Common myeloid progenitor, CD34-positive (primary cell): ENCODE measurements around the gene SPP1.
"Not testable (repeated sequence)": the region's sequence is repeated elsewhere in the genome, so short reads cannot be mapped to it uniquely, and the experiment has no call there.

Experiments
- CTCF ChIA-PET: fragments of 350-600 bp; sonication (Branson Sonifier 250); formaldehyde crosslinking; loops from one replicate; lab custom pipeline; 2021; ENCODE audit warnings: antibody characterized with exemption; lab: Charles Lee
- POLR2A ChIA-PET: fragments of 350-600 bp; sonication (Branson Sonifier 250); formaldehyde crosslinking; loops from one replicate; lab custom pipeline; 2021; ENCODE audit warnings: antibody characterized with exemption; lab: Charles Lee
- DNase-seq, 3 donors: peaks; one replicate each; pipeline versions ENCODE4 v3.0.0 to v3.0.0-alpha.2; 2013
- H3K27ac ChIP-seq, 2 experiments: 1 replicate in 1 of 2; 2 replicates in 1 of 2; pipeline ENCODE4 v1.7.0; 2013; ENCODE audit warnings: inconsistent platforms in 2 of 2, low read length in 2 of 2, mild to moderate bottlenecking in 2 of 2, low read depth in 1 of 2, moderate library complexity in 1 of 2; ENCODE audit not compliant: severe bottlenecking in 2 of 2, insufficient read depth in 1 of 2, poor library complexity in 1 of 2
- H3K27me3 ChIP-seq, 5 experiments: replicated peaks in 2 of 5; 1 replicate in 3 of 5; 2 replicates in 2 of 5; pipeline versions ENCODE4 v1.6.1 to v1.7.0; 2013; ENCODE audit warnings: low read length in 4 of 5, mild to moderate bottlenecking in 2 of 5, moderate library complexity in 2 of 5, inconsistent platforms in 1 of 5; ENCODE audit not compliant: insufficient read depth in 5 of 5, control insufficient read depth in 4 of 5
- H3K36me3 ChIP-seq, 4 experiments: 1 replicate in 2 of 4; 2 replicates in 2 of 4; pipeline versions ENCODE4 v1.6.1 to v1.7.0; 2013; ENCODE audit warnings: low read length in 3 of 4, control low read depth in 1 of 4, mild to moderate bottlenecking in 1 of 4; ENCODE audit not compliant: control insufficient read depth in 4 of 4, insufficient read depth in 4 of 4
- H3K4me1 ChIP-seq, 4 experiments: 1 replicate in 3 of 4; 2 replicates in 1 of 4; pipeline versions ENCODE4 v1.6.1 to v1.7.1; 2013; ENCODE audit warnings: low read length in 3 of 4, mild to moderate bottlenecking in 3 of 4, control low read depth in 1 of 4, inconsistent platforms in 1 of 4, moderate library complexity in 1 of 4; ENCODE audit not compliant: control insufficient read depth in 4 of 4, insufficient read depth in 4 of 4; ENCODE audit errors: control extremely low read depth in 1 of 4
- H3K4me3 ChIP-seq, 7 experiments: 1 replicate in 4 of 7; 2 replicates in 3 of 7; pipeline versions ENCODE4 v1.5.1 to v1.7.0; 2013; ENCODE audit warnings: mild to moderate bottlenecking in 7 of 7, low read length in 6 of 7, moderate library complexity in 6 of 7, inconsistent platforms in 2 of 7, low read depth in 2 of 7, control low read depth in 1 of 7; ENCODE audit not compliant: insufficient read depth in 4 of 7, control insufficient read depth in 1 of 7; ENCODE audit errors: extremely low read depth in 1 of 7
- H3K9me3 ChIP-seq, 5 experiments: 1 replicate in 4 of 5; 2 replicates in 1 of 5; pipeline versions ENCODE4 v1.6.1 to v1.7.1; 2013; ENCODE audit warnings: low read length in 4 of 5, mild to moderate bottlenecking in 2 of 5, inconsistent platforms in 1 of 5, low read depth in 1 of 5, moderate library complexity in 1 of 5; ENCODE audit not compliant: control insufficient read depth in 4 of 5, insufficient read depth in 2 of 5; ENCODE audit errors: control extremely low read depth in 1 of 5
- WGBS: methylation state at CpG from one replicate; pipeline ENCODE4 v1.1.5; 2013; ENCODE audit not compliant: insufficient coverage; 5-methylcytosine and 5-hydroxymethylcytosine counted together

SPP1 gene

DNA sequence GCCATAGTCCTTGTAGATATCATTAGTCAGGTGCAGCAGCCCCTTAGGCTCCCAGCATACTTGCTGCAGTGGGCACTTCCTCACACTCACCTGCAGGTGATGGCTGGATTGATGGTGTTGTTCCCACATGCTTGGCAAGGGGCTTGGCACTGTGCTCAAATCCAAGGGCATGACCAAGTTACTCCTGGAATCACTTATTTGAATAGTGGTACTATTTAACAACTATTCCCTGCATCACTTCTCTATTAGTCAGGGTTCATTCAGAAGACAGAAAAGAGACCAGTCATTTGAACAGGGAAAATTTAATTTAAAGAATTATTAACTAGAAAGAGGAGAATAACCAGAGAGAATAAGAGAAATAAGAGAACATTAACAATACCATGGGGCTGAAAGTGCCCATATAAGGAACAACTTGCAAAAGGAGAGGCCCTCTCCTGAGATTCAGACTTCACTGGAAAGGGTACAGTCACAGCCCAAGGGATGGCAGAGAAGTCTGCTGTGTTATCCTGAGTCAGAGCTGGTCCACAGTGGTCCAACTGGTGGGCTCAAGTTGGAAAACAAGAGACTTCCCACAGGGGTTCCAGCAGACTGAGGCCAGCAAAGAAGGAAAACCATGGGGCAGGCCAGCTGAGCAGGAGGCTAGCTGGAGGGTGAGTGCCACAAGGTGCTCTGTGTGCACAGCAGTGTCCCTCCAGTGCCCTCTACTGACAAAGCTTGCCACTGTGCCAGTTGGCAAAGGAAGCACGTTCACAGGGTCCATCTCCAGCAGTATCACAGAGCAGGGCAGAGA lies 9.8 kb downstream of the SPP1 start:
- Histone ChIP-seq H3K27me3 (no peaks in the 10 kb centered on the region), H3K27ac (no peak overlapping the region), H3K4me1 (peaks cover 0 to 2% (median 0%) of the 10 kb centered on the region in 4 experiments), H3K4me3 (no peak overlapping the region), H3K36me3 (no peaks in the 10 kb centered on the region), H3K9me3 (no peaks in the 10 kb centered on the region)
- POLR2A ChIA-PET = interaction anchor here (0.7 kb wide), 1 partner anchor 28 kb away, joined by 3 read pairs; no protein-coding TSS in a partner anchor
- no CpG with 5 or more reads among the region's 1 CpG for WGBS
- CTCF ChIA-PET = interaction anchor here (0.6 to 4.2 kb wide), 26 partner anchors 9 to 441 kb away, joined by 3 to 32 read pairs (median 4); partner anchors contain the start of gene SPP1
- peak; percentile 54 to 73 (median 69) for DNase-seq

DNA sequence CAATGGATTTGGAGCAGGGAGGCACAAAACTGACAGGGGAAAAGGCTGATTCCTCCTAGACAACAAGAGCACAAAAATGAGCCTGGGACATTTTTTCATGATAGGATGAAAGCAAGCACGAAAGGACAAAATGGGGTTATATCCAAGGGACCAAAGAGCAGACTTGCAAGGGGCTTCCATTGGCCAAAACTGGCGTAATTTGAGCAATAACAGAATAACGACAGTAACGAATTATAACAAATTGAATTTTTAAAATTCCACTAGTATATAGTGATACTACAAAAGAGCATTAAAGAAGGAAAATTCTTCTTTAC lies 10.3 kb downstream of the SPP1 start:
- Histone ChIP-seq H3K27ac (no peak overlapping the region), H3K4me3 (no peak overlapping the region), H3K4me1 (peaks cover 0 to 2% (median 0%) of the 10 kb centered on the region in 4 experiments), H3K9me3 (no peaks in the 10 kb centered on the region), H3K27me3 (no peaks in the 10 kb centered on the region), H3K36me3 (no peaks in the 10 kb centered on the region)
- POLR2A ChIA-PET = interaction anchor here (0.7 kb wide), 1 partner anchor 27 kb away, joined by 3 read pairs; no protein-coding TSS in a partner anchor
- whole genome bisulfite sequencing = 100% methylated on average over 1 of the region's 4 CpGs
- DNase-seq = no peak
- CTCF ChIA-PET = interaction anchor here (0.6 to 4.2 kb wide), 30 partner anchors 9 to 1534 kb away, joined by 3 to 32 read pairs (median 4); partner anchors contain the start of gene SPP1

DNA sequence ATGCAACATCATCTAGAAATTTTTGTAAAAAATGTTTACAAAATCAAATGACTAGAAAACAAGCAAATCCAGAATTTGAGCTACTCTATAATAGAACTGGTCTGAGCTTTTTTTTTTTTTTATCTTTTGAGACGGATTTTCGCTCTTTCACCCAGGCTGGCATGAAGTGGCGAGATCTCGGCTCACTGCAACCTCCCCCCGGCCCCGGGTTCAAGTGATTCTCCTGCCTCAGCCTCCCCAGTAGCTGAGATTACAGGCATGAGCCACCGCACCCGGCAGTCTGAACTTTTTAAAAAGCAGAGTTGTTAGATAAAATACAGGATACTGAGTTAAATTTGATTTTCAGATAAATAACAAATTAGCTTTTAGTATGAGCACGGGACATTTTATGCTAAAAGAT lies 11.0 kb downstream of the SPP1 start:
- no peak overlapping the region for H3K4me3 ChIP-seq
- no peaks in the 10 kb centered on the region for H3K36me3 ChIP-seq
- peaks cover 0 to 2% (median 0%) of the 10 kb centered on the region in 4 experiments for H3K4me1 ChIP-seq
- H3K27me3 ChIP-seq = no peaks in the 10 kb centered on the region
- ChIA-PET POLR2A (no interaction called here), CTCF (interaction anchor here (0.6 to 4.2 kb wide), 19 partner anchors 10 to 1535 kb away, joined by 3 to 32 read pairs (median 4); partner anchors contain the start of gene SPP1)
- H3K27ac ChIP-seq = no peak overlapping the region
- 100% methylated on average over 4 of the region's 9 CpGs for WGBS
- DNase-seq = no peak
- H3K9me3 ChIP-seq = no peaks in the 10 kb centered on the region

DNA sequence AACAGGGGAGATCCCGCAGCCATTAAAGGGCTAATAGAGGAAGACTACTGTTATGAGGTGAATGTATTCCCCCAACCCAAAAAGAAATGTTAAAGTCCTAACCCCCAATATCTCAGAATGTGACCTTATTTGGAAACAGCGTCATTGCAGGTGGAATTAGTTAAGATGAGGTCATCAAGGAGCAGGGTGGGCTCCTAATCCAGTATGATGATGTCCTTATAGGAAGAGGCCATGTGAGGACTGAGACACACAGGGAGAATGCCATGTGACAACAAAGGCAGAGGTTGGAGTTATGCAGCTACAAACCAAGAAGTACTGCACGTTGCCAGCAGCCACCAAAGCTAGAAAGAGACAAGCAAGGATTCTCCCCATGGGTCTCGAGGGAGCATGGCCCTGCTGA lies 14.3 kb downstream of the SPP1 start:
- Histone ChIP-seq H3K4me1 (peaks cover 0 to 2% (median 0%) of the 10 kb centered on the region in 4 experiments), H3K27ac (no peak overlapping the region), H3K9me3 (no peaks in the 10 kb centered on the region), H3K36me3 (no peaks in the 10 kb centered on the region), H3K27me3 (no peaks in the 10 kb centered on the region), H3K4me3 (no peak overlapping the region)
- no peak for DNase-seq
- POLR2A ChIA-PET = no interaction called here
- CTCF ChIA-PET = interaction anchor here (1.1 to 2.6 kb wide), 4 partner anchors 12 to 27 kb away, joined by 3 to 8 read pairs (median 6); no protein-coding TSS in a partner anchor
- 96% methylated on average over 2 of the region's 4 CpGs for WGBS

DNA sequence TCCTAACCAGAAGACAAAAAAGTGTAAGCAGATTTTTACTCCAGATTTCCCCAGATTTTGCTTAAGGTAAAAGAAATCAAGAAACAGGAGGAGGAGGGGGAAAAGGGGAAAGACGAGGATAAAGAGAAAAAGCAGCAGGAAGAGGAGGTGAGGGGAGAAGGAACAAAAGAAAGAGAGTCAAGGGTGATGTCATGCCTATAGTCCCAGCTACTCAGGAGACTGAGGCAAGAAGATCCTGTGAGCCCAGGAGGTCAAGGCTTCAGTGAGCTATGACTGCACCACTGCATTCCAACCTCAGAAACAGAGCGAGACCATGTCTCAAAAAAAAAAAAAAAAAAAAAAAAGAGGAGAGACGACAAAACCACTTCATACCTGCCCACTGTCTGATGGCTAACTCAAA lies 19.9 kb downstream of the SPP1 start:
- no peak for DNase-seq
- CTCF ChIA-PET = interaction anchor here (0.8 to 0.9 kb wide), 2 partner anchors 10 to 20 kb away, joined by 3 to 4 read pairs; no protein-coding TSS in a partner anchor

DNA sequence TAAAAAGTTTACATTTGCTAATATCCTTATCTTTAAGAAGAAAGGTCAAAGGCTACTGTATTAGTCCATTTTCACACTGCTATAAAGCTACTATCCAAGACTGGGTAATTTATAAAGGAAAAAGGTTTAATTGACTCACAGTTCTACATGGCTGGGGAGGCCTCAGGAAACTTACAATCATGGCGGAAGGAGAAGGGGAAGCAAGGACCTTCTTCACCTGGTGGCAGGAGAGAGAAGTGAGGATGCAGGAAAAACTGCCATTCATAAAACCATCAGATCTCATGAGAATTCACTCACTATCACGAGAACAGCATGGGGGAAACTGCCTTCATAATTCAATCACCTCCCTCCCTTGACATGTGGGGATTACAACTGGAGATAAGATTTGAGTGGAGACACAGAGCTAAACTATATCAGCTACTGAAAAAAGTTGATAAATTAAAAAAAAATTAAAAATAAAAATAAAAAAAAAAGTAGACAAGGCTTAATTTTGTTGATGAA lies 23.7 kb downstream of the SPP1 start:
- POLR2A ChIA-PET, H3K27me3 ChIP-seq, H3K36me3 ChIP-seq, H3K27ac ChIP-seq, H3K9me3 ChIP-seq, H3K4me3 ChIP-seq, DNase-seq, H3K4me1 ChIP-seq: not testable (repeated sequence)
- CTCF ChIA-PET = interaction anchor here (1.2 to 1.4 kb wide), 3 partner anchors 13 to 209 kb away, joined by 3 to 6 read pairs (median 3); no protein-coding TSS in a partner anchor
- no CpG with 5 or more reads among the region's 2 CpGs for WGBS

More for the DNA sequence above, 19.9 kb downstream of the SPP1 start:
- WGBS = 100% methylated on average over 2 of the region's 3 CpGs
- Histone ChIP-seq H3K27ac (no peak overlapping the region), H3K36me3 (no peaks in the 10 kb centered on the region), H3K27me3 (no peaks in the 10 kb centered on the region), H3K9me3 (no peaks in the 10 kb centered on the region), H3K4me1 (no peaks in the 10 kb centered on the region), H3K4me3 (no peak overlapping the region)
- POLR2A ChIA-PET = no interaction called here

DNA sequence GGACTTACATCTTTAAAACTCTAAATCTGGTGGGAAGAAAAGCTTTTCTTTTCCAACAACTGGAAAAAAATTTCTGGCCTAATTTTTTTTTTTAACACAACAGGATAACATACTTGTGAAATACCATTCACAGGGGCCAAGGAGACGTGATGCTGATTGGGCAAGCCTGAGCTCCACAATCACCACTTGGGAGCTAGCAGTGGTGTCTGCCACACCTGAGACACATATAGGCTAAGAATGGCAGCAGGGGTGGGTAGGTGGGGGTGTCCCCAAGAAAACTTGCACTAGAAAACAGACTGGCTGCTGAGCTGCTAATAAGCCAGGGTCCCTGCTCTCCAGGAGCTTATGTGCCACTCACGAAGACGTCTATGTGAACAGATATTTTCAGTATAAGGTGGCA lies 26.4 kb downstream of the SPP1 start:
- 96% methylated on average over 2 of the region's 3 CpGs for whole genome bisulfite sequencing
- no peaks in the 10 kb centered on the region for H3K36me3 ChIP-seq
- no peaks in the 10 kb centered on the region for H3K9me3 ChIP-seq
- peaks cover 0 to 8% (median 3%) of the 10 kb centered on the region in 4 experiments for H3K4me1 ChIP-seq
- ChIA-PET CTCF (interaction anchor here (0.9 to 1.7 kb wide), 3 partner anchors 11 to 28 kb away, joined by 3 to 6 read pairs (median 3); no protein-coding TSS in a partner anchor), POLR2A (interaction anchor here (0.6 kb wide), 1 partner anchor 377 kb away, joined by 5 read pairs; no protein-coding TSS in a partner anchor)
- H3K4me3 ChIP-seq = no peak overlapping the region
- H3K27ac ChIP-seq = no peak overlapping the region
- H3K27me3 ChIP-seq = no peaks in the 10 kb centered on the region
- DNase-seq = no peak
